Hepatocyte (in vitro differentiated cells): Measurements from ENCODE around the gene TLL2. TPM values are rescaled to one million over a fixed set of nuclear protein-coding genes. Genes with fewer than 3 reads are reported as not detected.

Experiments used
- DNase-seq: peaks from one replicate; pipeline ENCODE4 v3.0.0-alpha.2; 2016; ENCODE audit warnings: low spot score
- H2AFZ ChIP-seq: fragments of 200-600 bp; sonication (generic); 2 replicates; pipeline ENCODE4 v1.6.0; 2016; ENCODE audit warnings: antibody characterized with exemption, mild to moderate bottlenecking
- H3K27ac ChIP-seq: fragments of 200-600 bp; sonication (generic); 2 replicates; pipeline ENCODE4 v1.5.1; 2016; ENCODE audit warnings: mild to moderate bottlenecking
- H3K27me3 ChIP-seq: fragments of 200-600 bp; sonication (generic); 2 replicates; pipeline ENCODE4 v1.6.1; 2016
- H3K36me3 ChIP-seq: fragments of 200-600 bp; sonication (generic); replicated peaks from 2 replicates; pipeline ENCODE4 v1.5.1; 2016; ENCODE audit warnings: low read depth; ENCODE audit not compliant: insufficient read depth
- H3K4me1 ChIP-seq: fragments of 200-600 bp; sonication (generic); 2 replicates; pipeline ENCODE4 v1.5.1; 2016; ENCODE audit warnings: mild to moderate bottlenecking, moderate library complexity; ENCODE audit not compliant: insufficient read depth
- H3K4me2 ChIP-seq: fragments of 200-600 bp; sonication (generic); 2 replicates; pipeline ENCODE4 v1.6.0; 2016
- H3K4me3 ChIP-seq: fragments of 200-600 bp; sonication (generic); 2 replicates; pipeline ENCODE4 v1.5.1; 2016; ENCODE audit warnings: mild to moderate bottlenecking
- H3K79me2 ChIP-seq: fragments of 200-600 bp; sonication (generic); 2 replicates; pipeline ENCODE4 v1.6.0; 2017; ENCODE audit warnings: mild to moderate bottlenecking
- H3K9me2 ChIP-seq: fragments of 200-600 bp; sonication (generic); replicated peaks from 2 replicates; pipeline ENCODE4 v1.6.0; 2017; ENCODE audit warnings: mild to moderate bottlenecking; ENCODE audit not compliant: insufficient read depth
- H3K9me3 ChIP-seq: fragments of 200-600 bp; sonication (generic); 2 replicates; pipeline ENCODE4 v1.5.1; 2016; ENCODE audit warnings: low read depth, mild to moderate bottlenecking
- H4K20me1 ChIP-seq: fragments of 200-600 bp; sonication (generic); 2 replicates; pipeline ENCODE4 v1.6.0; 2016; ENCODE audit warnings: mild to moderate bottlenecking; ENCODE audit not compliant: insufficient read depth, poor library complexity, severe bottlenecking
- CTCF ChIP-seq: fragments of 200-600 bp; sonication (generic); IDR thresholded peaks from 2 replicates; pipeline ENCODE4 v1.5.1; 2016; ENCODE audit warnings: antibody characterized with exemption, mild to moderate bottlenecking; ENCODE audit not compliant: poor library complexity
- EZH2 ChIP-seq: fragments of 200-600 bp; sonication (generic); IDR thresholded peaks from 2 replicates; pipeline ENCODE4 v1.6.1; 2016; ENCODE audit warnings: antibody characterized with exemption, mild to moderate bottlenecking, borderline replicate concordance
- EZH2phosphoT487 ChIP-seq: fragments of 200-600 bp; sonication (generic); IDR thresholded peaks from one replicate; pipeline ENCODE4 v1.6.1; 2018; ENCODE audit warnings: antibody characterized with exemption, mild to moderate bottlenecking, low read depth, moderate library complexity; ENCODE audit not compliant: unreplicated experiment, severe bottlenecking
- WGBS: methylation state at CpG from one replicate; pipeline ENCODE4 v1.1.6; 2016; ENCODE audit warnings: low lambda C conversion rate; ENCODE audit errors: missing lambda C conversion rate; 5-methylcytosine and 5-hydroxymethylcytosine counted together
- polyA plus RNA-seq: library from polyadenylated mRNA; unstranded; fragments of >200 nt; fragmentation: Nextera tagmentation; extraction: Ambion mirVana; gene quantifications from 2 replicates; pipeline ENCODE4 v1.2.1, GENCODE V29; 2016
- total RNA-seq: library from RNA; depleted of rRNA; stranded (reverse); fragments of >200 nt; gene quantifications from 2 replicates; pipeline ENCODE4 v1.2.3, GENCODE V29; 2014

The TLL2 gene
- total and polyA plus RNA-seq, 2 experiments from 2014 or later = 0.50 to 0.76 TPM

GRCh38 chr10:96482815-96483588, 30.7 kb downstream of the TLL2 start:
- no peaks in the 10 kb centered on the region for H3K36me3 ChIP-seq
- H3K4me2 ChIP-seq = no peak overlapping the region
- no peaks in the 10 kb centered on the region for H4K20me1 ChIP-seq
- H3K27me3 ChIP-seq = peaks cover 13% of the 10 kb centered on the region
- no peak overlapping the region for H3K27ac ChIP-seq
- H3K9me3 ChIP-seq = no peaks in the 10 kb centered on the region
- H3K4me3 ChIP-seq = no peak overlapping the region
- TF ChIP-seq CTCF (no peak), EZH2 (no peak), EZH2phosphoT487 (no peak)
- no peaks in the 10 kb centered on the region for H3K4me1 ChIP-seq
- H2AFZ ChIP-seq = no peak overlapping the region
- no peaks in the 10 kb centered on the region for H3K79me2 ChIP-seq
- WGBS = 68% methylated on average over 4 of the region's 4 CpGs
- DNase-seq = no peak
- H3K9me2 ChIP-seq = no peaks in the 10 kb centered on the region

GRCh38 chr10:96478355-96478754, 35.4 kb downstream of the TLL2 start:
- no peaks in the 10 kb centered on the region for H3K9me2 ChIP-seq
- no peaks in the 10 kb centered on the region for H3K36me3 ChIP-seq
- TF ChIP-seq CTCF (no peak), EZH2 (no peak), EZH2phosphoT487 (no peak)
- H3K27me3 ChIP-seq = peaks cover 10% of the 10 kb centered on the region
- no peaks in the 10 kb centered on the region for H3K79me2 ChIP-seq
- 76% methylated on average over 9 of the region's 9 CpGs for WGBS
- H3K4me1 ChIP-seq = no peaks in the 10 kb centered on the region
- H3K27ac ChIP-seq = no peak overlapping the region
- no peak overlapping the region for H2AFZ ChIP-seq
- no peaks in the 10 kb centered on the region for H4K20me1 ChIP-seq
- no peak for DNase-seq
- no peak overlapping the region for H3K4me2 ChIP-seq
- H3K4me3 ChIP-seq = no peak overlapping the region
- H3K9me3 ChIP-seq = no peaks in the 10 kb centered on the region

GRCh38 chr10:96473866-96474265, 39.9 kb downstream of the TLL2 start:
- H3K79me2 ChIP-seq = no peaks in the 10 kb centered on the region

More at GRCh38 chr10:96473866-96474265, 39.9 kb downstream of the TLL2 start:
- Histone ChIP-seq H3K27ac (no peak overlapping the region), H3K36me3 (no peaks in the 10 kb centered on the region), H3K4me2 (no peak overlapping the region), H3K9me3 (no peaks in the 10 kb centered on the region), H3K4me3 (no peak overlapping the region), H3K4me1 (no peaks in the 10 kb centered on the region), H3K27me3 (peaks cover 15% of the 10 kb centered on the region), H2AFZ (no peak overlapping the region), H4K20me1 (no peaks in the 10 kb centered on the region), H3K9me2 (no peaks in the 10 kb centered on the region)
- TF ChIP-seq EZH2phosphoT487 (no peak), EZH2 (no peak), CTCF (no peak)
- WGBS = 80% methylated on average over 9 of the region's 9 CpGs
- DNase-seq = no peak
